KMS-11 (cell line): ENCODE data around the gene OSGIN1.

Experiments
- H2AFZ ChIP-seq: fragments of 200-600 bp; sonication (generic); 2 replicates; pipeline ENCODE4 v1.6.1; 2016; ENCODE audit warnings: antibody characterized with exemption, mixed run types, low read depth
- H3K27ac ChIP-seq: fragments of 200-600 bp; sonication (generic); 2 replicates; pipeline ENCODE4 v1.6.1; 2016; ENCODE audit warnings: mild to moderate bottlenecking, mixed run types
- H3K27me3 ChIP-seq: fragments of 200-600 bp; sonication (generic); 2 replicates; pipeline ENCODE4 v1.6.1; 2017; ENCODE audit warnings: mild to moderate bottlenecking, low read depth, mixed run types, moderate library complexity; ENCODE audit not compliant: insufficient read depth
- H3K36me3 ChIP-seq: fragments of 200-600 bp; sonication (generic); 2 replicates; pipeline ENCODE4 v1.6.1; 2017; ENCODE audit warnings: mild to moderate bottlenecking, mixed run types; ENCODE audit not compliant: insufficient read depth
- H3K4me1 ChIP-seq: fragments of 200-600 bp; sonication (generic); 2 replicates; pipeline ENCODE4 v1.6.1; 2016; ENCODE audit warnings: mild to moderate bottlenecking, low read depth, mixed run types; ENCODE audit not compliant: poor library complexity, severe bottlenecking
- H3K4me2 ChIP-seq: fragments of 200-600 bp; sonication (generic); 2 replicates; pipeline ENCODE4 v1.7.0; 2016; ENCODE audit warnings: mild to moderate bottlenecking, mixed run types
- H3K4me3 ChIP-seq: fragments of 200-600 bp; sonication (generic); IDR thresholded peaks from 2 replicates; pipeline ENCODE4 v1.6.1; 2017; ENCODE audit warnings: low read depth, low read length, mixed read lengths; ENCODE audit not compliant: insufficient read depth
- H3K79me2 ChIP-seq: fragments of 200-600 bp; sonication (generic); 2 replicates; pipeline ENCODE4 v1.6.1; 2016; ENCODE audit warnings: low read depth, mixed run types; ENCODE audit not compliant: insufficient read depth
- H3K9ac ChIP-seq: fragments of 200-600 bp; sonication (generic); 2 replicates; pipeline ENCODE4 v1.6.1; 2016; ENCODE audit warnings: mild to moderate bottlenecking, mixed run types
- H4K20me1 ChIP-seq: fragments of 200-600 bp; sonication (generic); 2 replicates; pipeline ENCODE4 v1.6.1; 2016; ENCODE audit warnings: mild to moderate bottlenecking, mixed run types; ENCODE audit not compliant: insufficient read depth
- TF ChIP-seq, protein P1 (sequence below): fragments of 200-600 bp; sonication (generic); conservative IDR thresholded peaks from 2 replicates; pipeline ENCODE4 v1.6.1; 2017; ENCODE audit warnings: low read depth, mild to moderate bottlenecking, antibody characterized with exemption, low read length, moderate library complexity, mixed read lengths

OSGIN1 gene

DNA sequence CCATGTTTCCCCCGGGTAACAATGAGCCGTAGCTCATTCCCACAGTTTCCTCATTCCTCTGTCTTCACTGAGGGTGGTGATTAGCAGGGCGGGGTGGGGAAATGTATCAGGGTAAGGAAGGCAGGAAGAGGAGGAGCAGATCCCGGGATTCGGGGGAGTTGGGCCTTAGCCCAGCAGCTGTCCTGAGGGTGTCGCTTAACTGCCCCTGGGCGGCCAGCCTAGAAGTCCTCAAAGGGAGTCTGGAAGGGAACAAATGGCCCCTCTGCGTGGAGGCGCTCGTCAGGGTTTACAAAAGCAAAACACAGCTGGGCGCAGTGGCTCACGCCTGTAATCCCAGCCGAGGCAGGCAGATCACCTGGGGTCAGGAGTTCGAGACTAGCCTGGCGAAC, 39.8 kb upstream of the OSGIN1 start:
- Histone ChIP-seq H3K4me3 (no peak overlapping the region), H2AFZ (no peak overlapping the region), H3K36me3 (no peaks in the 10 kb centered on the region), H3K9ac (no peak overlapping the region), H3K4me2 (no peak overlapping the region), H4K20me1 (no peaks in the 10 kb centered on the region), H3K27me3 (no peaks in the 10 kb centered on the region), H3K4me1 (no peaks in the 10 kb centered on the region), H3K79me2 (no peaks in the 10 kb centered on the region), H3K27ac (no peak overlapping the region)
- TF ChIP-seq, protein P1, sequence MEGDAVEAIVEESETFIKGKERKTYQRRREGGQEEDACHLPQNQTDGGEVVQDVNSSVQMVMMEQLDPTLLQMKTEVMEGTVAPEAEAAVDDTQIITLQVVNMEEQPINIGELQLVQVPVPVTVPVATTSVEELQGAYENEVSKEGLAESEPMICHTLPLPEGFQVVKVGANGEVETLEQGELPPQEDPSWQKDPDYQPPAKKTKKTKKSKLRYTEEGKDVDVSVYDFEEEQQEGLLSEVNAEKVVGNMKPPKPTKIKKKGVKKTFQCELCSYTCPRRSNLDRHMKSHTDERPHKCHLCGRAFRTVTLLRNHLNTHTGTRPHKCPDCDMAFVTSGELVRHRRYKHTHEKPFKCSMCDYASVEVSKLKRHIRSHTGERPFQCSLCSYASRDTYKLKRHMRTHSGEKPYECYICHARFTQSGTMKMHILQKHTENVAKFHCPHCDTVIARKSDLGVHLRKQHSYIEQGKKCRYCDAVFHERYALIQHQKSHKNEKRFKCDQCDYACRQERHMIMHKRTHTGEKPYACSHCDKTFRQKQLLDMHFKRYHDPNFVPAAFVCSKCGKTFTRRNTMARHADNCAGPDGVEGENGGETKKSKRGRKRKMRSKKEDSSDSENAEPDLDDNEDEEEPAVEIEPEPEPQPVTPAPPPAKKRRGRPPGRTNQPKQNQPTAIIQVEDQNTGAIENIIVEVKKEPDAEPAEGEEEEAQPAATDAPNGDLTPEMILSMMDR = no peak

DNA sequence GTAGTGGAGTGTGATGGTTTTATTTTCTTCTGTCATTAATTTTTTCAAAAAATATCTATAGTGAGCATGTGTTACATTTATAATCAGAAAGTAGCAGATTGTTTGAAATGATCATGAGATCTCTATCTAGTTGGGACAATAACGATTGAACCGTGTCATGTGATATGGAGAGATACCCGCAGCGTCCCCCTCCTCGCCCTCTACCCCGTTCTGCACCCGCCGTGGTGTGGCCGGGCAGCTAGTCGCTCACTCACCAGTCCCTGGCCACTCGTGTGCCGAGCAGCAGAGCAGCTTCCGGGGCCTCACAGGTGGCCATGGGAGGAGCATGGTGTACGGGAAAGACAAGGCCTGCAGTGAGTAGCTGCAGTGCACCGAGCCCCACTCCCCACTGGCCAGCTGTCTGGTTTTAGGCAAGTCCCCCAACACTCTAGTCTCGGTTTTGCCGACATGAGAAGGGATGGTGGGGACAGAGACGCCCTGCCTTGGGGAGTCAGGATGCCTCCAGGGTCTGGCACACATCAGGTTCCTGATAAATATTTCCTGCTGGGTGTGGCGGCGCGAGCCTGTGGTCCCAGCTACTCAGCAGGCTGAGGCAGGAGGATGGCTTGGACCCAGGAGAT, 38.8 kb upstream of the OSGIN1 start:
- H4K20me1 ChIP-seq = no peaks in the 10 kb centered on the region
- no peak overlapping the region for H3K27ac ChIP-seq
- no peaks in the 10 kb centered on the region for H3K36me3 ChIP-seq
- H2AFZ ChIP-seq = no peak overlapping the region
- H3K9ac ChIP-seq = no peak overlapping the region
- H3K4me1 ChIP-seq = no peaks in the 10 kb centered on the region
- H3K27me3 ChIP-seq = no peaks in the 10 kb centered on the region
- TF ChIP-seq, protein P1 = no peak
- no peaks in the 10 kb centered on the region for H3K79me2 ChIP-seq
- H3K4me2 ChIP-seq = no peak overlapping the region
- no peak overlapping the region for H3K4me3 ChIP-seq

DNA sequence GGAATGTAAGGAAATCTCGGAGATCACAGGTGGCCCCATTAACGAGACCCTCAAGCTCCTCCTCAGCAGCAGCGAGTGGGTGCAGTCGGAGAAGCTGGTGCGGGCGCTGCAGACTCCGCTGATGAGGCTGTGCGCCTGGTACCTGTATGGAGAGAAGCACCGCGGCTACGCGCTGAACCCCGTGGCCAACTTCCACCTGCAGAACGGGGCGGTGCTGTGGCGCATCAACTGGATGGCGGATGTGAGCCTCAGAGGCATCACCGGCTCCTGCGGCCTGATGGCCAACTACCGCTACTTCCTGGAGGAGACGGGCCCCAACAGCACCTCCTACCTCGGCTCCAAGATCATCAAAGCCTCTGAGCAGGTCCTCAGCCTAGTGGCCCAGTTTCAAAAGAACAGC, 38.0 kb upstream of the OSGIN1 start:
- no peak overlapping the region for H3K27ac ChIP-seq
- H3K4me1 ChIP-seq = no peaks in the 10 kb centered on the region
- H3K36me3 ChIP-seq = no peaks in the 10 kb centered on the region
- H2AFZ ChIP-seq = no peak overlapping the region
- H3K27me3 ChIP-seq = no peaks in the 10 kb centered on the region
- no peak overlapping the region for H3K4me2 ChIP-seq
- H3K79me2 ChIP-seq = no peaks in the 10 kb centered on the region
- no peak overlapping the region for H3K9ac ChIP-seq
- TF ChIP-seq, protein P1 = no peak
- no peak overlapping the region for H3K4me3 ChIP-seq
- no peaks in the 10 kb centered on the region for H4K20me1 ChIP-seq

DNA sequence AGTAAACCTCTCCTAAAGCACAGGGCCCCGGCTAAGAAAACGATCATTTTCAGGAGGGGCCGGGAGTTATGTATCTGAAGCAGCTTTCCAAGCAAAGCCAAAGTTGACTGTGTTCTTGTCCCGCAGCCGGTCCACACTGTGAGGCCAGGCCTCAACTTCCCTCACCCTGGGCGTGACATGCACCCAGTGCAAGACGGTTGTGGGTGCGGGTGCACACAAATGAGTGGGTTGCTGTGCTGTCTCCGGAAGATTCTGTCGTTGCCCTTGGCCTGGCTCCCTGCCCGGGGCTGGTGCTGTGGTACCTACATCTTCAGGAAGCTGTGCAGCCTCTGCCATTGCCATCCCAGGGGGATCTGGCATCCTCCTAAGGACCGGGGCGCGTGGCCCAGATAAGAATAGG, 37.5 kb upstream of the OSGIN1 start:
- H3K36me3 ChIP-seq = no peaks in the 10 kb centered on the region
- TF ChIP-seq, protein P1 = no peak
- no peak overlapping the region for H3K4me2 ChIP-seq
- H3K27ac ChIP-seq = no peak overlapping the region
- no peak overlapping the region for H3K9ac ChIP-seq
- no peaks in the 10 kb centered on the region for H3K79me2 ChIP-seq
- H2AFZ ChIP-seq = no peak overlapping the region
- no peaks in the 10 kb centered on the region for H3K4me1 ChIP-seq
- no peaks in the 10 kb centered on the region for H4K20me1 ChIP-seq
- H3K27me3 ChIP-seq = no peaks in the 10 kb centered on the region
- H3K4me3 ChIP-seq = no peak overlapping the region
